Gastroesophageal sphincter (tissue), 4 donors: ENCODE data around the gene EIF4E3. TPM values are rescaled to one million over a fixed set of nuclear protein-coding genes. Genes with fewer than 3 reads are reported as not detected.

ENCODE experiments used
- ATAC-seq: fragments of 150-250 bp; one replicate; pipeline ENCODE4 v1.9.1; 2016; ENCODE audit warnings: mild to moderate bottlenecking, moderate library complexity
- H3K27ac ChIP-seq, 4 donors: fragments of 200-600 bp; sonication (generic) in 3 of 4; 1 replicate in 3 of 4; 2 replicates in 1 of 4; pipeline ENCODE4 v1.5.1; 2016 to 2019
- H3K27me3 ChIP-seq: fragments of 200-600 bp; sonication (generic); one replicate; pipeline ENCODE4 v1.5.1; 2019
- H3K36me3 ChIP-seq, 2 donors: fragments of 200-600 bp; sonication (generic); one replicate each; pipeline ENCODE4 v1.5.1; 2019; ENCODE audit warnings: control low read depth in 1 of 2
- H3K4me1 ChIP-seq, 3 donors: fragments of 200-600 bp; sonication (generic); 1 replicate in 2 of 3; 2 replicates in 1 of 3; pipeline ENCODE4 v1.5.1; 2016 to 2019; ENCODE audit warnings: control low read depth in 2 of 3
- H3K4me3 ChIP-seq, 2 donors: fragments of 200-600 bp; sonication (generic); one replicate each; pipeline ENCODE4 v1.5.1; 2019; ENCODE audit warnings: mild to moderate bottlenecking in 1 of 2, moderate library complexity in 1 of 2
- H3K9me3 ChIP-seq, 3 donors: fragments of 200-600 bp; sonication (generic); one replicate each; pipeline ENCODE4 v1.5.1; 2017 to 2019; ENCODE audit warnings: control low read depth in 2 of 3
- EP300 ChIP-seq: sonication (generic); formaldehyde crosslinking; IDR thresholded peaks from one replicate; pipeline ENCODE4 v1.6.1; 2017; ENCODE audit warnings: antibody characterized with exemption, mild to moderate bottlenecking
- POLR2A ChIP-seq, 2 donors: fragments of 450-650 bp; IDR thresholded peaks; one replicate each; pipeline ENCODE4 v1.6.1; 2017; ENCODE audit warnings: antibody characterized with exemption in 2 of 2, mild to moderate bottlenecking in 2 of 2, moderate library complexity in 1 of 2
- POLR2AphosphoS5 ChIP-seq: sonication (generic); formaldehyde crosslinking; IDR thresholded peaks from one replicate; pipeline ENCODE4 v1.6.1; 2017; ENCODE audit warnings: antibody characterized with exemption
- WGBS, 2 donors: methylation state at CpG; one replicate each; pipeline ENCODE4 v1.1.5; 2018; ENCODE audit warnings: low coverage in 1 of 2; 5-methylcytosine and 5-hydroxymethylcytosine counted together
- total RNA-seq, 4 donors: library from RNA; depleted of rRNA; stranded (reverse); fragments of >200 nt; gene quantifications; one replicate each; pipeline ENCODE4 v1.1.0, GENCODE V29; 2016
- TF ChIP-seq, protein P1 (sequence below), 4 experiments: fragments of 200-600 bp in 2 of 4; fragments of 450-650 bp in 2 of 4; sonication (generic) in 1 of 4; IDR thresholded peaks; one replicate each; pipeline ENCODE4 v1.5.1; 2017 to 2019; ENCODE audit warnings: antibody characterized with exemption in 4 of 4, mild to moderate bottlenecking in 2 of 4, moderate library complexity in 2 of 4

The EIF4E3 gene
- total RNA-seq, 4 donors from 2014 or later: 28.8 to 55.8 (median 41.6) TPM

DNA sequence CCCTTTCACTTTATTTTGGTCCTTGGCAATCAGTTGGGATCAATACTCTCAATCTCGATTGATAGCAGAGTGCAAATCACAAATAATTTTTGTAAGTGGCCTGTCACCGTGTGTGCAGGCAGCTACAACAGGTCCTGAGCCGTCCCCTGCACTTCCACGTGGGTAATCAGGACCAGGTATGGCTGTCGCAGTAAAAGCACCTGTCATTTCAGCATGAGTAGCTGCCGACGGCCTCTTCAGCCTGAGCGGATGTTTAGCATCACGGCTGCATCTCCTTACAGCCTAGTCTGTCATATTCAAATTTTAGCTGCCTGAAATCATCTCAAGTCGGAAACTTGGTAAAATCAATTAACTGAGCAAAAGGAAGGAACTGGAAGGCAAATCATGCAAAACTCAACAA lies 88.7 kb downstream of the EIF4E3 start:
- H3K4me3 ChIP-seq: no peak overlapping the region
- H3K9me3 ChIP-seq: no peaks in the 10 kb centered on the region
- H3K27ac ChIP-seq: no peak overlapping the region
- H3K36me3 ChIP-seq: no peaks in the 10 kb centered on the region
- WGBS, 2 donors: 87 to 96% methylated on average over 7 to 8 of the region's 10 CpGs
- no peak for TF ChIP-seq EP300
- TF ChIP-seq POLR2AphosphoS5: no peak
- no peak for TF ChIP-seq POLR2A (IDR thresholded peaks at IDR 0.05)
- TF ChIP-seq, protein P1, sequence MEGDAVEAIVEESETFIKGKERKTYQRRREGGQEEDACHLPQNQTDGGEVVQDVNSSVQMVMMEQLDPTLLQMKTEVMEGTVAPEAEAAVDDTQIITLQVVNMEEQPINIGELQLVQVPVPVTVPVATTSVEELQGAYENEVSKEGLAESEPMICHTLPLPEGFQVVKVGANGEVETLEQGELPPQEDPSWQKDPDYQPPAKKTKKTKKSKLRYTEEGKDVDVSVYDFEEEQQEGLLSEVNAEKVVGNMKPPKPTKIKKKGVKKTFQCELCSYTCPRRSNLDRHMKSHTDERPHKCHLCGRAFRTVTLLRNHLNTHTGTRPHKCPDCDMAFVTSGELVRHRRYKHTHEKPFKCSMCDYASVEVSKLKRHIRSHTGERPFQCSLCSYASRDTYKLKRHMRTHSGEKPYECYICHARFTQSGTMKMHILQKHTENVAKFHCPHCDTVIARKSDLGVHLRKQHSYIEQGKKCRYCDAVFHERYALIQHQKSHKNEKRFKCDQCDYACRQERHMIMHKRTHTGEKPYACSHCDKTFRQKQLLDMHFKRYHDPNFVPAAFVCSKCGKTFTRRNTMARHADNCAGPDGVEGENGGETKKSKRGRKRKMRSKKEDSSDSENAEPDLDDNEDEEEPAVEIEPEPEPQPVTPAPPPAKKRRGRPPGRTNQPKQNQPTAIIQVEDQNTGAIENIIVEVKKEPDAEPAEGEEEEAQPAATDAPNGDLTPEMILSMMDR (IDR thresholded peaks at IDR 0.05): no peak
- no peak for ATAC-seq
- H3K4me1 ChIP-seq: no peaks in the 10 kb centered on the region
- no peaks in the 10 kb centered on the region for H3K27me3 ChIP-seq

DNA sequence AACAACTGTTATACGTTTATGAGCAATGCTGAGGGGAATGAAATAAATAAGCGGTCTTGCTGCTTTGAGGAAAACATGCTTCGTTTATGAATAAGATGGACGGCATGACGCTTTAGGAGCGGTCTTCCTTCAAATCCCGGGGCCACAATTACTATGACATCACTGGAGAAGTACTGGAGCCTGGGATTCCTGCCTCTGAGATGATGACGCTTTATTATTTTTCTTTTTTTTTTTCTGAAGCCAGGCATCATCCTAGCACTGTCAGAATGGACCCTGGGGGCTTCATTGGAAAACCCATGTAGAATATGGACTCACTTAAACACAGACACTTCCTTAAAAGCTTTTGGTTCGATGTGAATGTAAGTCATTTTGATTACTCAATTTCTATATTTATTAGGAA lies 89.2 kb downstream of the EIF4E3 start:
- no peak overlapping the region for H3K4me3 ChIP-seq
- H3K4me1 ChIP-seq: no peaks in the 10 kb centered on the region
- no peaks in the 10 kb centered on the region for H3K9me3 ChIP-seq
- no peak for ATAC-seq
- WGBS, 2 donors: 76 to 86% methylated on average over 9 of the region's 9 CpGs
- H3K27ac ChIP-seq: no peak overlapping the region
- H3K36me3 ChIP-seq: no peaks in the 10 kb centered on the region
- no peaks in the 10 kb centered on the region for H3K27me3 ChIP-seq
- TF ChIP-seq, protein P1 (IDR thresholded peaks at IDR 0.05): no peak
- TF ChIP-seq POLR2A (IDR thresholded peaks at IDR 0.05) (no peak), POLR2AphosphoS5 (no peak), EP300 (no peak)

DNA sequence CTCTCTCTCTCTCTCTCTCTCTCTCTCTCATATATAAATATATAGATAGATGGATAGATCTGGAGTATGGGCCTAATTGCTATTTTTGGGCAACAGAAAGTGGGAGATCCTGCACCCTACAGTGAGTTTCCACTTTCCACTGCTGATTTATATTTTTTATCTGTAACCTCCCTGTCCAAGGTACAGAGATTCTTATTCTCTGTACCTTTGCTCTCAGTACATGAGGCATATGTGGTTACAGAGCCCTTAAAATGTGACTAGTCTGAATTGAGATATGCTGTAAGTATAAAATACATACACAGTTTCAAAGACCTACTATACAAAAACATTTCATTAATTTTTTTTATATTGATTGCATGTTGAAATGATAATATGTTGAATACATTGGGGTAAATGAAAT lies 90.5 kb downstream of the EIF4E3 start:
- Histone ChIP-seq H3K36me3 (no peaks in the 10 kb centered on the region), H3K4me1 (peaks cover 0 to under 1% (median 0%) of the 10 kb centered on the region in 3 donors), H3K27ac (no peak overlapping the region), H3K4me3 (no peak overlapping the region), H3K9me3 (no peaks in the 10 kb centered on the region), H3K27me3 (no peaks in the 10 kb centered on the region)
- no peak for ATAC-seq
- TF ChIP-seq POLR2AphosphoS5: no peak
- TF ChIP-seq, protein P1 (IDR thresholded peaks at IDR 0.05): no peak
- no peak for TF ChIP-seq EP300
- no peak for TF ChIP-seq POLR2A (IDR thresholded peaks at IDR 0.05)

DNA sequence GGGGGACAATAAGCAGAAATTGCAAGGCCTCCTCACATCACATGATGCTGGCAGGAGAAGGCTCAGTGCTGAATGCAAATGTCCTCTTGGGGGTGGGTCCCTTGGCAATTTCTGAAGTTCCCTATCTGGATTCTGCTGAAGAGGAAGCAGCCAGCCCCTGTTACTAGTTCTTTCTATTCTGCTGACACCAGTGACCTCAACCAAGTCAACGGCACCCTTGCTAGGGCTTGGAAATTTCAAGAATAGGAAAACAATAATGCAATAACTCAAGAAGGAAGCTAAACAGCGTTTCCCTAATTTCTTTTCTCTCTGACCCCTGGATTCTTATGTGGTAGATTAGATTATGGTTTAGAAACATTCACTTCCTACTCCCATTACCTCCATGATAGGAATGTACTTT lies 95.5 kb downstream of the EIF4E3 start:
- H3K4me3 ChIP-seq: no peak overlapping the region
- H3K9me3 ChIP-seq: no peaks in the 10 kb centered on the region
- H3K4me1 ChIP-seq: peaks cover 0 to 8% (median 3%) of the 10 kb centered on the region in 3 donors
- TF ChIP-seq POLR2AphosphoS5 (no peak), POLR2A (IDR thresholded peaks at IDR 0.05) (no peak), EP300 (no peak)
- TF ChIP-seq, protein P1 (IDR thresholded peaks at IDR 0.05): no peak
- 45 to 54% methylated on average over 2 of the region's 2 CpGs for WGBS, 2 donors
- no peaks in the 10 kb centered on the region for H3K36me3 ChIP-seq
- peak overlapping the region in 3 of 4 donors; percentile 2 to 38 (median 18) for H3K27ac ChIP-seq
- H3K27me3 ChIP-seq: no peaks in the 10 kb centered on the region
- ATAC-seq: peak; percentile 56

DNA sequence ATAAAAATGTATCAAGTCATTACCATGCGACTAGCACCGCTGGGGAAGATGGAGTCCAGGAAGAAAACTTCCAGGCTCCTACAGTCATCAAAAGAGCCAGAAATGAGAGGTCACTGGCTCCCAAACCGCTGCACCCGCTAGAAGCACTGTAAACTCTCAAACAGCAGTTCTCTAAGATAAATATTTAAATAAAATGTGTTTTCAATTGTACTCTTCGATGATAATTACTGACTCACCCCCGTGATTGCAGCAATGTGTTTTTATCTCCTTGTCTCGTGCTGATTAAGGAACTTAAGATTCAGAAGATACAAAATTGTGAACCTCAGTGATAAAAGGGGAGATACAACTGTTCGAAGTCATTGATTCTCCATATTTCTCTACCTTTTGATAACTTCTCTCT lies 95.9 kb downstream of the EIF4E3 start:
- peaks cover 0 to 8% (median 3%) of the 10 kb centered on the region in 3 donors for H3K4me1 ChIP-seq
- TF ChIP-seq EP300: no peak
- TF ChIP-seq POLR2A (IDR thresholded peaks at IDR 0.05): no peak
- no peak for TF ChIP-seq POLR2AphosphoS5
- TF ChIP-seq, protein P1 (IDR thresholded peaks at IDR 0.05): no peak
- H3K9me3 ChIP-seq: no peaks in the 10 kb centered on the region
- no peaks in the 10 kb centered on the region for H3K27me3 ChIP-seq
- peak overlapping the region in 3 of 4 donors; percentile 2 to 38 (median 18) for H3K27ac ChIP-seq
- no peaks in the 10 kb centered on the region for H3K36me3 ChIP-seq
- peak; percentile 14 for ATAC-seq
- 26 to 39% methylated on average over 8 of the region's 8 CpGs for WGBS, 2 donors
- H3K4me3 ChIP-seq: no peak overlapping the region
